Ammon's horn (tissue), 1 donor: ENCODE data around the gene MPC1.
A peak's percentile ranks its signal among the peaks of the same experiment; 100 is the strongest.
"Not testable (repeated sequence)": the region's sequence is repeated elsewhere in the genome, so short reads cannot be mapped to it uniquely, and the experiment has no call there.

Source experiments
- DNase-seq: peaks from one replicate; pipeline ENCODE4 v3.0.0-alpha.2; 2016; ENCODE audit warnings: low spot score

MPC1 gene

GRCh38 chr6:166406197-166406596 lies 23.5 kb upstream of the MPC1 start:
- no peak for DNase-seq

- no peak for DNase-seq
These were observed 22.6 kb upstream of the MPC1 start for GRCh38 chr6:166405386-166405785.

DNA sequence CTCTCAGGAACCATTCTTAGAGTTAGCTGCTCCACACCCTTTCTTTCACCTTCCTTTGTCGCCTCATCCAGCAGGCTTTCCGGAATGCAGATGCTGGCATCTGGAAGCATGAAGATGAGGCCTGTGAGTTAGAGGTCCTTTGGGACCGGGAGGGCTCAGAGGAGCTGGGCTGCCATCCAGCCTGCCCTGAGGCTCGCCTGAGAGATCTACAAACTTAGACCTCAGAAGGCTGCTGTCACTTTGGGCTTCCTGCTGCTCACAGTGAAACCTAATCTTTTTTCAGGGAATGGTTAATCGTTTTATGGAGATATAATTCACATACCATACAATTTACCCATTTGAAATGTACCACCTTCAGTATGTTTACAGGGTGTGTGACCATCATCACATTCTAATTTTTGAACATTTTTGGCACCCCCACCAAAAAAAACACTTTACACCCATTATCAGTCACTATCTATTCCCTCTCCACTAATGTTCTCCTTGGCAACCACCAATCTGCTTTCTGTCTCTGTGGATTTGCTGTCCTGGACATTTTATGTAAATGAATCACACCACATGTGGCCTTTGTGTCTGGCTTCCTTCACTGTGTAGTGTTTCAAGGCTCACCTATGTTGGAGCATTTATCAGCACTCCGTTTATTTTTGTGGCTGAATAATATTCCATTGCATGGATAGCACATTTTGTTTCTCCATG lies 20.0 kb upstream of the MPC1 start:
- DNase-seq = no peak

GRCh38 chr6:166400649-166401250 lies 18.0 kb upstream of the MPC1 start:
- peak; percentile 93 for DNase-seq

- no peak for DNase-seq
These were observed 17.4 kb upstream of the MPC1 start for GRCh38 chr6:166400181-166400580.

DNA sequence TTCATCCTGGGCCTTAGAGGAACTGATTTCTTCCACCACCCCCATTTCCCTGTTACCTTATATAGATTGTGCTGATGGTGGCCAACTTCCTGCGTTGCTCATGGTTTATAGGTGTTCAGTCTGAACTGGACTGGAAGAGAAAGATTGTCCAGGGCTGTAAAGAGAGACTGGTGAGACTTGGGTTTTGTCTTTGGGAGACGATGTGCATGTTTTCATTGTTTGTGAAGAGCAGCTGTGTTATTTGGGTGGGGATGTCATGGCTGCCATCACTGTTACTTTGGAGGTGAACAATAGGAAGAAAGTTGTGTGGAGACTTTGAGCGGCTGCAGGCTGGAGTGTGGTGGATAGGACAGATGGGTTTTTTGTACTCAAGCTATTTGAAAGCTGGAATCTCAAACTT lies 15.6 kb upstream of the MPC1 start:
- DNase-seq = no peak

- DNase-seq = no peak
These were observed 15.1 kb upstream of the MPC1 start for GRCh38 chr6:166397849-166398248.

- DNase-seq = no peak
These were observed 13.0 kb upstream of the MPC1 start for GRCh38 chr6:166395778-166396177.

DNA sequence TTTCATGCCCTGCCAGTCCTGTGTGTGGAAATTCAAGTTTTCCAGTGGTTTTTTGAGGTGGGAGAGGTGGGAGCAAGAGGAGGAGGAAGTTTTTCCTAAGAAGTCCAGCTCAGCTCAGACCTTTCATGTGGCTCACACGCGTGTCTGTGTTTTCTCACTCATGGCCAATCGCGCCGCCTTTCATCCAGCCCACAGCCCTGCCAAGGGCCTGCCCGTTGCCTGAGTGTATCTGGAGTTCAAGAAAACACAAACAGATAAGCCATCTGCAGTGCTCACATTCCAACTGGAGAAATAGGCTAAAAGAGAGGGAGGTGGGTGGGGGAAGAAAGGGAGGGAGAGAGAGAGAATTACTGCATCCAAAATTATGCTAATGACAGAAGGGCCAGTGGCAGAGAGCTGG lies 12.6 kb upstream of the MPC1 start:
- DNase-seq = no peak

DNA sequence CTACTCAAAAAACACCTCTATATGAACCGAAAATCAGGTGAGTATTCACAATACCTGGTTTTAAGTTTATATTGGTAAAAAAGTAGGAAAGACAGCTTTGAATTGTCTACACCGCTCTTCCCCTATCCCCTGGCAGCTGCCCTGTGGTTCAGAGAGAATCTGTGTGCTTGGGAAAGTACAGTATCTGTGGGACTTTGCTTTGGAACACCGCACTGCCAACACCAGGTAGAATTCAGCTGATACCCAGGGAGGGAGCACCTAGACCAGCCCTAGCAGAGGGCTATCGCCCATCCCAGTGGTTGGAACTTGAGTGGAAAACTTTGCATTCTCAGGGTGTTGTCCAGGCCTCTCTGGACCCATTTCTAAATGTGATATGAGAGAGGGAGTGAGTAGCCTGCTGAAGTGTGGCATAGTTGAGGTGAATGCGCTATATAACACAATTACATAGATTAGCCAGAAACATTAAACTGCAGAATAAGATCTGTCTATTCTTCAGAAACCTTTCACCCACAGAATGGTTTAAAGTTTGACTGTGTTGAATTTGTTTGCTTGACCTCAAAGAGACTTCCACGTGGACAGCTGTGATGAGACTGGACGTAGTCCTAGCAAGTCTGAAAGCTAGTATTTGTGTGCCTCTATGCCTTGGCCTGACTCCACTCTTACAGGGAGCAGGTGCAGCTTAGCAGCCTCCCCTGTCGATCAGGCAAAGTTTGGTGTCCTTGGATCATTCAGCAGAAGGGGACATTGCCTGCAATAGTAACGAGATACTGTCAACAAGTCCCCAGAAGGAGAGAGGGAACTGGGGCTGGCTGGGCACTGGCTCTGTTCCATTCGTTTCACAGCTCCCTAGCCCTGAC lies 11.5 kb upstream of the MPC1 start:
- no peak for DNase-seq

GRCh38 chr6:166393535-166393823 lies 10.7 kb upstream of the MPC1 start:
- no peak for DNase-seq

DNA sequence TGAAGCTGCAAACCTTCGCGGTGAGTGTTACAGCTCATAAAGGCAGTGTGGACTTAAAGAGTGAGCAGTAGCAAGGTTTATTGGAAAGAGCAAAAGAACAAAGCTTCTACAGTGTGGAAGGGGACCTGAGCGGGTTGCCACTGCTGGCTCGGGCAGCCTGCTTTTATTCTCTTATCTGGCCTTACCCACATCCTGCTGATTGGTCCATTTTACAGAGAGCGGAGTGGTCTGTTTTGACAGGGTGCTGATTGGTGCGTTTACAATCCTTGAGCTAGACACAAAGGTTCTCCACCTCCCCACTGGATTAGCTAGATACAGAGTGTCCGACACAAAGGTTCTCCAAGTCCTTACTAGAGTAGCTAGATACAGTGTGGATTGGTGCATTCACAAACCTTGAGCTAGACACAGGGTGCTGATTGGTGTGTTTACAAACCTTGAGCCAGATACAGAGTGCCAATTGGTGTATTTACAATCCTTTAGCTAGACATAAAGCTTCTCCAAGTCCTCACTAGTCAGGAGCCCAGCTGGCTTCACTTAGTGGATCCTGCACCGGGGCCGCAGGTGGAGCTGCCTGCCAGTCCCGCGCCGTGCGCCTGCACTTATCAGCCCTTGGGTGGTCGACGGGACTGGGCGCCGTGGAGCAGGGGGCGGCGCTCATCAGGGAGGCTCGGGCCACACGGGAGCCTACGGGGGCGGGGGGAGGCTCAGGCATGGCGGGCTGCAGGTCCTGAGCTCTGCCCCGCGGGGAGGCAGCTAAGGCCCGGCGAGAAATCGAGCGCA lies 10.2 kb upstream of the MPC1 start:
- DNase-seq = not testable (repeated sequence)

- no peak for DNase-seq
These were observed 6.4 kb upstream of the MPC1 start for GRCh38 chr6:166389119-166389518.

GRCh38 chr6:166388290-166389004 lies 5.7 kb upstream of the MPC1 start:
- DNase-seq = no peak

DNA sequence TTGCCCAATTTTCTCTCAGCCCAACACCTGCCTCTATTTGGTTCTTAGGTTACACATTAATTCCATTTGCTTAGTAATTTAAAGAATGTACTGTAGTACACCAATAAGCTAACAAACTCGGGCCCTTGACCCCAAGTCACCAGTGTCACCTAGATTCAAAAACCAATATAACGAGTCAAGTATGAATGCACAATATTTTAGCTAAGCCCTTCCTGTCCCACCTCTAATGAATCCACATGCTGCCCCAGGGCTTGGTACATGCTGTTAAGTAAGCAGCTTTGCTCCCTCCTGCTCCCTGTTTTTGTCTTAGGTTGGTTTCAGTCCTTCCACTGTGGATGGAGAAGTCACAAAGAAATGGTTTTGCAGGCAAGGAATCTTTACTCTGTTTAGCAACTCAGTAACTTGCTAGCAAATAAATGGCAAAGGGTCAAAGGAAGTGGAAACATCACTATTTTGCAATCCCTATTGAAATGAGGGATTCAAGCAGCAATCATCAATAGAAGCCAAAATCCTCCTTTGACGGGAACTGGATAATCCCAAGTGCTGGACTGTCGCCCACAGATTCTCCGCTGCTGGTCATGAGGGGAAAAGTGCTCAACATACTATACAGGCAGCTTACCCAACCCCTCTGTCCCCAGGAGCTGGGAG lies 5.0 kb upstream of the MPC1 start:
- DNase-seq = no peak

GRCh38 chr6:166387098-166387497 lies 4.4 kb upstream of the MPC1 start:
- DNase-seq = not testable (repeated sequence)

DNA sequence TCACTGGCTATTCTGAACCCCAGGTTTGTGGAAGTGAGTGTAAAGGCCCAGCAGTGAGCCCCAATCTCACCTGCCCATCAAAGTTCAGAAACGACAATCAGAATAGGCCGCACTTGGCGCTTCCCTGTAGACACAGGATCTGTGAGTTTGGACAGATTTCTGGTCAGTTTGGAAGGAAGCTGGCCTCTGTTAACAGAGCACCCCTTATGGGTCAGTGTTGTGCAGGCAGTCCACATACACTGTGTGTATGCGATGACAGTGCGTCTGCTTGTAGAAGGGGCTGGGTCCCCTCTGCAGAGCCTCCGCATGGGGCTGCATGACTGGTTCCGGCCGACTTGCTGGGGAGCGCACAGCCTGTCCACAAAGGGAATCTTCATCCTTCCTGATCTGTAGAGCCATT lies 3.4 kb upstream of the MPC1 start:
- no peak for DNase-seq

DNA sequence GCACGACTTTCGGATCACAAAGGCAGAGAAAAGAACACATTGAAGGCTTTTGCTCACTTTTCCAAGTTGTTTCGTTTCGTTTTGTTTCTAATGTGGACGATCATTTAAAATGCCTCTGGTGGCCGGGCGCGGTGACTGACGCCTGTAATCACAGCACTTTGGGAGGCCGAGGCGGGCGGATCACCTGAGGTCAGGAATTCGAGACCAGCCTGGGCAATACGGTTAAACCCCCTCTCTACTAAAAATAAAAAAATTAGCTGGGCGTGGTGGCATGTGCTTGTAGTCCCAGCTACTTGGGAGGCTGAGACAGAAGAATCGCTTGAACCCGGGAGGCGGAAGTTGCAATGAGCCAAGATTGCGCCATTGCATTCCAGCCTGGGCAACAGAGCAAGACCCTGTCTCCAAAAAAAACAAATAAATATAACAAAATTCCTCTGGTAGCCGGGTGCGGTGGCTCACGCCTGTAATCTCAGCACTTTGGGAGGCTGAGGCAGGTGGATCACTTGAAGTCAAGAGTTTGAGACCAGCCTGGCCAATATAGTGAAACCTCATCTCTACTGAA lies 1.1 kb upstream of the MPC1 start:
- DNase-seq = not testable (repeated sequence)

- no peak for DNase-seq
These were observed 224 bp downstream of the MPC1 start for GRCh38 chr6:166382500-166382932.

DNA sequence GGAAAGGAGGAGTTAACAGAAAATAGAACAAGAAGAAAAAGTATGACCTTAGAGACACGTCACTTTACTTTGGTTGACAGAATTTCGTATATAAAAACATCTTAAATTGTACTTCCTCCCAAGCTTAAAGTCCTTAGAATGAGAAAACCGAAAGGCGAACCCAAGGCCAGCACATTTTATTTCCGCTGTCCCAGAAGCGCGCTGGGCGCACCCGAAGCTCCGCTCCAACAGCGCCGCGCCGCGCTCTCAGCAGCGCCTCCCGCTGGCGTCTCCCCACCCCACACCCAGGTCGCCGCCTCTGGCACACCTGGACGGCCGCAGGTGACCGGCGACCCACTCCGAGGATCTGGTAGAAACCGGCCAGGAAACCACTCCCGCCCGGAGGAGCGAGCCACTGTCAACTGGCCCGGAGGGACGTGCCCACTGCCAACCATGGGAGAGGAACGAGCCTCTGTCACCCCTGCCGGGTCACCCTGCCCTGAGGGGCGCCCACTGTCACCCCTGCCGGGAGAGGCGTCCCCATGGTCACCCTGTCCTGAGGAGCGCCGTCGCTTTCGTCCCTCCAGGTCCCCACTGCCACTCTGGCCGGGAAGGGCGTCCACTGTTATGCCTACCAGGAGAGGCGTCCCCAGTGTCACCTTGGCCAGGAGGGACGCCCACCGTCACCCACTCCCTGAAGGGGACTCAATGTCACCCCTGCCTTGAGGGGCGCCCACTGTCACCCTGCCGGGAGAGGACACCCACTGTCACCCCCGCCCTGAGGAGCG lies 824 bp downstream of the MPC1 start:
- DNase-seq = peak; percentile 72
